ENCODE data around the gene PTPN3. TPM values are rescaled to one million over a fixed set of nuclear protein-coding genes. Genes with fewer than 3 reads are reported as not detected.

The PTPN3 gene
- total and polyA plus RNA-seq, 4 donors, result 6.3 to 30.3 (median 23.5) TPM

- no peaks in the 10 kb centered on the region for H3K9me3 ChIP-seq (ENCODE audit: control insufficient read depth in 4 of 4, low read length in 3 of 4)
- no peak for DNase-seq (ENCODE audit: low spot score)
- TF ChIP-seq NR2F2 (IDR thresholded peaks at IDR 0.05) (no peak), FOXA1 (IDR thresholded peaks at IDR 0.05) (peak; percentile 24), CTCF (IDR thresholded peaks at IDR 0.05; ENCODE audit: low read depth, low read length, missing input control) (peak; percentile 94), MAX (IDR thresholded peaks at IDR 0.05) (peak; percentile 4), HNF4A (conservative IDR thresholded peaks at IDR 0.05) (peak in 1 of 2 donors; percentile 2), RAD21 (IDR thresholded peaks at IDR 0.05) (peak; percentile 85 to 90), JUND (IDR thresholded peaks at IDR 0.05) (peak; percentile 90 to 91), TAF1 (conservative IDR thresholded peaks at IDR 0.05) (no peak), ATF3 (IDR thresholded peaks at IDR 0.05) (peak; percentile 75)
- no peak overlapping the region for H3K9ac ChIP-seq (ENCODE audit: low read depth in 1 of 2, low read length in 2 of 2)
- no peaks in the 10 kb centered on the region for H3K27me3 ChIP-seq (ENCODE audit: control insufficient read depth in 4 of 4, insufficient read depth in 4 of 4, low read length in 3 of 4)
- peak overlapping the region; percentile 66 to 71 for H3K27ac ChIP-seq (ENCODE audit: low read depth in 1 of 2, low read length in 2 of 2)
- peaks cover 2 to 16% (median 7%) of the 10 kb centered on the region in 4 donors for H3K4me1 ChIP-seq (ENCODE audit: control insufficient read depth in 4 of 4, insufficient read depth in 4 of 4, low read length in 3 of 4)
- H3K36me3 ChIP-seq (ENCODE audit: control insufficient read depth in 4 of 4, insufficient read depth in 3 of 4, low read depth in 1 of 4, low read length in 3 of 4), result peaks cover 0 to 11% (median 8%) of the 10 kb centered on the region in 4 donors
- 5% methylated on average over 4 of the region's 4 CpGs for WGBS
- no peak overlapping the region for H3K4me3 ChIP-seq (ENCODE audit: low read depth in 1 of 3, low read length in 3 of 3)
These were observed 57.3 kb downstream of the PTPN3 start for GRCh38 chr9:109440797-109441287.

GRCh38 chr9:109440117-109440515 is 58.0 kb downstream of the PTPN3 start:
- Histone ChIP-seq H3K27ac (ENCODE audit: low read depth in 1 of 2, low read length in 2 of 2) (peak overlapping the region; percentile 15 to 71), H3K4me3 (ENCODE audit: low read depth in 1 of 3, low read length in 3 of 3) (no peak overlapping the region), H3K27me3 (ENCODE audit: control insufficient read depth in 4 of 4, insufficient read depth in 4 of 4, low read length in 3 of 4) (no peaks in the 10 kb centered on the region), H3K4me1 (ENCODE audit: control insufficient read depth in 4 of 4, insufficient read depth in 4 of 4, low read length in 3 of 4) (peaks cover 2 to 16% (median 7%) of the 10 kb centered on the region in 4 donors), H3K36me3 (ENCODE audit: control insufficient read depth in 4 of 4, insufficient read depth in 3 of 4, low read depth in 1 of 4, low read length in 3 of 4) (peaks cover 2 to 16% (median 11%) of the 10 kb centered on the region in 4 donors), H3K9me3 (ENCODE audit: control insufficient read depth in 4 of 4, low read length in 3 of 4) (no peaks in the 10 kb centered on the region), H3K9ac (ENCODE audit: low read depth in 1 of 2, low read length in 2 of 2) (no peak overlapping the region)
- WGBS, result 53% methylated on average over 3 of the region's 3 CpGs
- TF ChIP-seq RAD21 (IDR thresholded peaks at IDR 0.05) (no peak), HNF4G (IDR thresholded peaks at IDR 0.05) (no peak), RXRA (IDR thresholded peaks at IDR 0.05) (peak; percentile 22 to 41), CTCF (IDR thresholded peaks at IDR 0.05; ENCODE audit: low read depth, low read length, missing input control) (no peak), MAX (IDR thresholded peaks at IDR 0.05) (peak; percentile 37), HNF4A (conservative IDR thresholded peaks at IDR 0.05) (peak in 1 of 2 donors; percentile 9), ATF3 (IDR thresholded peaks at IDR 0.05) (no peak)
- DNase-seq (ENCODE audit: low spot score), result no peak
